Endothelial cell of umbilical vein (primary cell): ENCODE data around the gene ANGPTL2. TPM values are rescaled to one million over a fixed set of nuclear protein-coding genes. Genes with fewer than 3 reads are reported as not detected.

Experiments used
- BruUV-seq: library from RNA; stranded (reverse); fragments of 400-500 nt; replicated peaks from 2 replicates; lab custom pipeline; 2021; lab: Mats Ljungman, UMichigan
- CTCF ChIA-PET: fragments of 300-600, 350-600 bp; sonication (Branson Sonifier 250); formaldehyde crosslinking; loops from one replicate; lab custom pipeline; 2021; ENCODE audit warnings: antibody characterized with exemption, inconsistent platforms; lab: Charles Lee
- POLR2A ChIA-PET: fragments of 300-600, 350-600 bp; sonication (Branson Sonifier 250); formaldehyde crosslinking; loops from one replicate; lab custom pipeline; 2021; ENCODE audit warnings: antibody characterized with exemption, inconsistent platforms; lab: Charles Lee
- DNase-seq: peaks from one replicate; pipeline ENCODE4 v3.0.0-alpha.2; 2011; ENCODE audit warnings: low read depth, low spot score
- FAIRE-seq: peaks from 2 replicates; lab custom pipeline; 2011; peaks lifted over from hg19 to GRCh38; lab: Jason Lieb, UNC
- H2AFZ ChIP-seq: 2 replicates; pipeline ENCODE4 v1.6.0; 2012; ENCODE audit warnings: low read depth, low read length, control low read depth, inconsistent platforms
- H3K27ac ChIP-seq: 2 replicates; pipeline ENCODE4 v1.5.1; 2011; ENCODE audit warnings: low read depth, mild to moderate bottlenecking, control low read depth, low read length, moderate library complexity; ENCODE audit not compliant: insufficient read depth
- H3K27me3 ChIP-seq, 2 experiments: 2 replicates each; pipeline versions ENCODE4 v1.6.0 to v1.6.1; 2011; ENCODE audit warnings: low read length in 2 of 2, mixed read lengths in 1 of 2; ENCODE audit not compliant: control insufficient read depth in 2 of 2, insufficient read depth in 2 of 2
- H3K36me3 ChIP-seq, 2 experiments: 2 replicates in 1 of 2; 3 replicates in 1 of 2; pipeline ENCODE4 v1.5.1; 2011; ENCODE audit warnings: low read length in 2 of 2, mild to moderate bottlenecking in 1 of 2, moderate library complexity in 1 of 2; ENCODE audit not compliant: control insufficient read depth in 2 of 2, insufficient read depth in 2 of 2; ENCODE audit errors: extremely low read depth in 1 of 2
- H3K4me1 ChIP-seq: 3 replicates; pipeline ENCODE4 v1.5.1; 2011; ENCODE audit warnings: mild to moderate bottlenecking, low read length; ENCODE audit not compliant: control insufficient read depth, insufficient read depth; ENCODE audit errors: extremely low read depth
- H3K4me2 ChIP-seq: 2 replicates; pipeline ENCODE4 v1.6.1; 2011; ENCODE audit warnings: low read length, control low read depth, mixed read lengths; ENCODE audit not compliant: insufficient read depth
- H3K4me3 ChIP-seq, 3 experiments: fragments of 200-600 bp in 1 of 3; sonication (generic), shearing (Covaris generic) in 1 of 3; replicated peaks in 1 of 3; 2 replicates each; pipeline ENCODE4 v1.5.1; 2011 to 2016; ENCODE audit warnings: control low read depth in 3 of 3, low read length in 3 of 3, mild to moderate bottlenecking in 2 of 3, inconsistent platforms in 1 of 3, low read depth in 1 of 3, moderate library complexity in 1 of 3; ENCODE audit not compliant: insufficient read depth in 1 of 3
- H3K79me2 ChIP-seq: 2 replicates; pipeline ENCODE4 v1.6.0; 2012; ENCODE audit warnings: low read length, inconsistent platforms; ENCODE audit not compliant: control insufficient read depth, insufficient read depth
- H3K9ac ChIP-seq: replicated peaks from 2 replicates; pipeline ENCODE3; 2011; ENCODE audit warnings: low read length, control low read depth; ENCODE audit not compliant: insufficient read depth; ENCODE audit errors: extremely low read depth
- H3K9me1 ChIP-seq: replicated peaks from 3 replicates; pipeline ENCODE4 v1.6.0; 2011; ENCODE audit warnings: mild to moderate bottlenecking, low read length; ENCODE audit not compliant: control insufficient read depth, insufficient read depth; ENCODE audit errors: extremely low read depth
- H3K9me3 ChIP-seq: replicated peaks from 2 replicates; pipeline ENCODE4 v1.5.1; 2012; ENCODE audit warnings: low read length, inconsistent platforms; ENCODE audit not compliant: control insufficient read depth, insufficient read depth
- H4K20me1 ChIP-seq: replicated peaks from 2 replicates; pipeline ENCODE3; 2011; ENCODE audit warnings: mild to moderate bottlenecking, low read length; ENCODE audit not compliant: control insufficient read depth, insufficient read depth; ENCODE audit errors: extremely low read depth
- CTCF ChIP-seq, 2 donors: IDR thresholded peaks; 1 replicate in 1 of 2; 2 replicates in 1 of 2; pipeline ENCODE4 v1.5.1; 2011; ENCODE audit warnings: low read length in 2 of 2, mild to moderate bottlenecking in 2 of 2, moderate library complexity in 2 of 2, control low read depth in 1 of 2, inconsistent platforms in 1 of 2, low read depth in 1 of 2; ENCODE audit not compliant: insufficient read depth in 1 of 2; ENCODE audit errors: extremely low read depth in 1 of 2
- EZH2 ChIP-seq: IDR thresholded peaks from 2 replicates; pipeline ENCODE4 v1.6.1; 2012; ENCODE audit warnings: borderline replicate concordance, low read depth, mild to moderate bottlenecking, moderate library complexity, low read length, inconsistent platforms; ENCODE audit not compliant: severe bottlenecking
- FOS ChIP-seq: IDR thresholded peaks from 2 replicates; pipeline ENCODE4 v1.6.1; 2011; ENCODE audit warnings: mild to moderate bottlenecking, low read length, moderate library complexity, borderline replicate concordance; ENCODE audit not compliant: insufficient read depth
- GATA2 ChIP-seq: IDR thresholded peaks from 2 replicates; pipeline ENCODE4 v1.7.0; 2011; ENCODE audit warnings: low read depth, mild to moderate bottlenecking, moderate library complexity, mixed read lengths, low read length; ENCODE audit not compliant: insufficient read length, insufficient read depth
- JUN ChIP-seq: IDR thresholded peaks from 2 replicates; pipeline ENCODE4 v1.6.1; 2011; ENCODE audit warnings: borderline replicate concordance, low read depth; ENCODE audit not compliant: insufficient read length, insufficient read depth
- MYC ChIP-seq: IDR thresholded peaks from one replicate; pipeline ENCODE4 v1.6.1; 2011; ENCODE audit warnings: mild to moderate bottlenecking, low read depth, low read length
- POLR2A ChIP-seq: IDR thresholded peaks from 2 replicates; pipeline ENCODE4 v1.6.1; 2012; ENCODE audit warnings: low read depth, mild to moderate bottlenecking, control low read depth, low read length
- POLR2AphosphoS5 ChIP-seq: IDR thresholded peaks from 2 replicates; pipeline ENCODE4 v1.6.1; 2012; ENCODE audit warnings: low read depth, mild to moderate bottlenecking, control low read depth, low read length, moderate library complexity; ENCODE audit not compliant: insufficient read depth
- dilution Hi-C: fragments of 300-500 bp; cut with MboI; formaldehyde crosslinking; loops from one replicate; pipeline ENCODE4 v1.15.0; 2019; ENCODE audit warnings: low sequenced_read_pairs; ENCODE audit not compliant: extremely low pct_ligation_motif_present
- intact Hi-C: fragments of 100-400 bp; cut with micrococcal nuclease; formaldehyde crosslinking; loops from one replicate; pipeline ENCODE4 v1.10.0; 2022
- polyA plus RNA-seq, 4 experiments: library from polyadenylated mRNA; depleted of rRNA in 3 of 4; stranded (reverse) in 3 of 4; unstranded in 1 of 4; fragments of >200 nt; gene quantifications; 2 replicates each; pipeline versions ENCODE4 v1.2.1 to v1.2.3, GENCODE V29; 2011 to 2012; ENCODE audit warnings: missing spikeins in 1 of 4
- total RNA-seq: library from RNA; stranded (reverse); gene quantifications from 2 replicates; pipeline ENCODE4 v1.2.3, GENCODE V29; 2021
- TF ChIP-seq, protein P1 (sequence below): IDR thresholded peaks from 2 replicates; pipeline ENCODE4 v1.6.1; 2011; ENCODE audit not compliant: insufficient read depth, insufficient read length

The ANGPTL2 gene
- total and polyA plus RNA-seq, 2 donors (not counting 3 experiments of a cell fraction or from before 2014, with no cell fraction given) = 15.1 to 24.5 TPM

DNA sequence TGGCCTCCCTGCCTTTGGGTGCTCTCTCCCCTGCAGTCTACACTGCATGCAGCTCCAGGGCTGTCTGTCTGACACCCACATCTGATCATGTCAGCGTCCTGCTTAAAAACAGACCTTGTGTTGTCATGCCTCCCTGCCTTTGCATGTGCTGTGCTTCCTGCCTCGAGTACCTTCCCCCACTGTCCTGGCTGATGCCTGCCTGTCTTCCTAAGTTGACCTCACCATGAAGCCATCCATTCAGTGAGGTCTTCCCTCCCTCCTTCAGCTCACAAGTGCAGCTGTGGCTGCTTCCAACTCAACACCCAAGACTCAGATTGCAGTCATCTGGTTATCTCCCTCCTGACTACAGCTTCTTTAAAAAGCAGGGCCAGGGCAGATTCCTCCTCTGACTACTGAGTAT lies 5.5 kb downstream of the ANGPTL2 start:
- no TSS peak for BruUV-seq
- ChIA-PET POLR2A (no interaction called here), CTCF (no interaction called here)
- no peak overlapping the region for H3K4me2 ChIP-seq
- no peak overlapping the region for H3K4me3 ChIP-seq
- no peak for FAIRE-seq
- no peak overlapping the region for H3K27ac ChIP-seq
- H3K4me1 ChIP-seq = peaks cover 28% of the 10 kb centered on the region
- no peaks in the 10 kb centered on the region for H3K9me3 ChIP-seq
- H3K27me3 ChIP-seq = no peaks in the 10 kb centered on the region
- H3K9ac ChIP-seq = no peak overlapping the region
- no peak overlapping the region for H2AFZ ChIP-seq
- DNase-seq = no peak
- no peaks in the 10 kb centered on the region for H3K9me1 ChIP-seq
- no peaks in the 10 kb centered on the region for H4K20me1 ChIP-seq
- dilution Hi-C loops (no loop called here), intact Hi-C loops (no loop called here)
- H3K36me3 ChIP-seq = no peaks in the 10 kb centered on the region
- TF ChIP-seq, protein P1, sequence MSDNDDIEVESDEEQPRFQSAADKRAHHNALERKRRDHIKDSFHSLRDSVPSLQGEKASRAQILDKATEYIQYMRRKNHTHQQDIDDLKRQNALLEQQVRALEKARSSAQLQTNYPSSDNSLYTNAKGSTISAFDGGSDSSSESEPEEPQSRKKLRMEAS = no peak
- TF ChIP-seq GATA2 (no peak), MYC (no peak), FOS (no peak), POLR2AphosphoS5 (no peak), JUN (no peak), EZH2 (no peak), CTCF (IDR thresholded peaks at IDR 0.05; ENCODE audit: extremely low read depth in 1 of 2, insufficient read depth in 1 of 2, low read depth in 1 of 2, low read length in 2 of 2) (no peak), POLR2A (no peak)
- H3K79me2 ChIP-seq = peaks cover 3% of the 10 kb centered on the region
